Mesothelial cell of epicardium (in vitro differentiated cells): Measurements from ENCODE around the gene EXOC4. TPM values are rescaled to one million over a fixed set of nuclear protein-coding genes. Genes with fewer than 3 reads are reported as not detected.

ENCODE experiments used
- DNase-seq, 2 experiments: peaks; one replicate each; pipeline ENCODE4 v3.0.0; 2021; ENCODE audit warnings: low spot score in 2 of 2; ENCODE audit not compliant: unreplicated experiment in 2 of 2
- H3K27ac Mint-ChIP-seq: 2 replicates; pipeline ENCODE4 v1.8.0; 2021; ENCODE audit warnings: mixed read lengths
- H3K27me3 Mint-ChIP-seq: 2 replicates; pipeline ENCODE4 v1.8.0; 2021; ENCODE audit warnings: low read depth, mixed read lengths
- H3K36me3 Mint-ChIP-seq: 2 replicates; pipeline ENCODE4 v1.8.0; 2021; ENCODE audit warnings: mixed read lengths
- H3K4me1 Mint-ChIP-seq: 2 replicates; pipeline ENCODE4 v1.8.0; 2021; ENCODE audit warnings: mixed read lengths
- H3K4me3 Mint-ChIP-seq: 2 replicates; pipeline ENCODE4 v1.8.0; 2021; ENCODE audit warnings: mild to moderate bottlenecking, moderate library complexity, mixed read lengths
- H3K9me3 Mint-ChIP-seq: 2 replicates; pipeline ENCODE4 v1.8.0; 2021; ENCODE audit warnings: mixed read lengths
- CTCF ChIP-seq: fragments of 200-600 bp; sonication (generic); IDR thresholded peaks from one replicate; pipeline ENCODE4 v1.5.0; 2021; ENCODE audit warnings: antibody characterized with exemption; ENCODE audit not compliant: unreplicated experiment
- total RNA-seq: library from RNA; stranded (reverse); gene quantifications from 3 replicates; pipeline ENCODE4 v1.2.1, GENCODE V29; 2021

The EXOC4 gene
- total RNA-seq, 1 donor from 2014 or later = 105 TPM

- peaks cover 9% of the 10 kb centered on the region for H3K9me3 Mint-ChIP-seq
- no peak for TF ChIP-seq CTCF
- H3K36me3 Mint-ChIP-seq = peaks cover 14% of the 10 kb centered on the region
- H3K4me1 Mint-ChIP-seq = peaks cover 2% of the 10 kb centered on the region
- no peak for DNase-seq
- no peak overlapping the region for H3K27ac Mint-ChIP-seq
- H3K4me3 Mint-ChIP-seq = no peak overlapping the region
- no peaks in the 10 kb centered on the region for H3K27me3 Mint-ChIP-seq
Observed at GRCh38 chr7:133584956-133585668, 332.2 kb downstream of the EXOC4 start.

GRCh38 chr7:133586253-133586652, 333.4 kb downstream of the EXOC4 start:
- H3K27ac Mint-ChIP-seq = no peak overlapping the region
- peaks cover 6% of the 10 kb centered on the region for H3K36me3 Mint-ChIP-seq
- no peak for TF ChIP-seq CTCF
- no peaks in the 10 kb centered on the region for H3K27me3 Mint-ChIP-seq
- no peak overlapping the region for H3K4me3 Mint-ChIP-seq
- peaks cover 2% of the 10 kb centered on the region for H3K4me1 Mint-ChIP-seq
- H3K9me3 Mint-ChIP-seq = peaks cover 5% of the 10 kb centered on the region
- DNase-seq = no peak

GRCh38 chr7:133587903-133588302, 335.0 kb downstream of the EXOC4 start:
- no peak overlapping the region for H3K27ac Mint-ChIP-seq
- H3K4me3 Mint-ChIP-seq = no peak overlapping the region
- no peak for TF ChIP-seq CTCF
- H3K9me3 Mint-ChIP-seq = peaks cover 5% of the 10 kb centered on the region
- DNase-seq = no peak
- H3K4me1 Mint-ChIP-seq = peaks cover 2% of the 10 kb centered on the region
- H3K36me3 Mint-ChIP-seq = peaks cover 6% of the 10 kb centered on the region
- H3K27me3 Mint-ChIP-seq = no peaks in the 10 kb centered on the region

GRCh38 chr7:133590795-133591194, 337.9 kb downstream of the EXOC4 start:
- H3K27ac Mint-ChIP-seq = no peak overlapping the region
- no peaks in the 10 kb centered on the region for H3K4me1 Mint-ChIP-seq
- no peak for TF ChIP-seq CTCF

GRCh38 chr7:133591704-133592340, 338.9 kb downstream of the EXOC4 start:
- Mint-ChIP-seq H3K27ac (no peak overlapping the region), H3K4me1 (no peaks in the 10 kb centered on the region), H3K4me3 (no peak overlapping the region), H3K9me3 (no peaks in the 10 kb centered on the region), H3K36me3 (no peaks in the 10 kb centered on the region), H3K27me3 (no peaks in the 10 kb centered on the region)
- no peak for TF ChIP-seq CTCF
- no peak for DNase-seq

More at GRCh38 chr7:133590795-133591194, 337.9 kb downstream of the EXOC4 start:
- DNase-seq = no peak
- H3K9me3 Mint-ChIP-seq = peaks cover 5% of the 10 kb centered on the region
- no peaks in the 10 kb centered on the region for H3K27me3 Mint-ChIP-seq
- peaks cover 3% of the 10 kb centered on the region for H3K36me3 Mint-ChIP-seq
- H3K4me3 Mint-ChIP-seq = no peak overlapping the region
